ENCODE measurements around the gene GANAB. TPM values are rescaled to one million over a fixed set of nuclear protein-coding genes. Genes with fewer than 3 reads are reported as not detected.

Gene GANAB
- total RNA-seq, 1 experiment from 2014 or later = 475 TPM

- H3K4me1 ChIP-seq (ENCODE audit: insufficient read depth, low read length, poor library complexity, severe bottlenecking) = peaks cover 15% of the 10 kb centered on the region
- BruUV-seq (replicated peaks) = no TSS peak
- H3K27ac ChIP-seq (ENCODE audit: low read depth, low read length, poor library complexity, severe bottlenecking) = no peak overlapping the region
- intact Hi-C loops (cut with micrococcal nuclease; ENCODE audit: unreplicated experiment) = no loop called here
- POLR2A ChIA-PET (ENCODE audit: low non-redundant PET) = no interaction called here
- H3K27me3 ChIP-seq (replicated peaks; ENCODE audit: insufficient read depth, low read depth, low read length, poor library complexity) = no peaks in the 10 kb centered on the region
- no peaks in the 10 kb centered on the region for H3K9me3 ChIP-seq (ENCODE audit: low read depth, low read length, poor library complexity, severe bottlenecking)
- no peak for DNase-seq (ENCODE audit: low spot score)
- no peak overlapping the region for H3K4me3 ChIP-seq (ENCODE audit: low read depth, low read length, poor library complexity, severe bottlenecking)
- CTCF ChIA-PET = interaction anchor here (0.6 kb wide), 1 partner anchor 258 kb away, joined by 6 read pairs; no protein-coding TSS in a partner anchor
- no peak for TF ChIP-seq CTCF (conservative IDR thresholded peaks at IDR 0.05; ENCODE audit: low read depth, low read length)
- TF ChIP-seq EZH2 (IDR thresholded peaks at IDR 0.05; ENCODE audit: borderline replicate concordance, low read depth, low read length, poor library complexity, severe bottlenecking) = no peak
- H3K36me3 ChIP-seq (ENCODE audit: insufficient read depth, low read length, poor library complexity, severe bottlenecking) = peaks cover 2% of the 10 kb centered on the region
Observed at GRCh38 chr11:62682518-62682917, 36.1 kb upstream of the GANAB start.

GRCh38 chr11:62680825-62681240 lies 34.4 kb upstream of the GANAB start:
- POLR2A ChIA-PET (ENCODE audit: low non-redundant PET) = interaction anchor here (0.6 to 1.2 kb wide), 4 partner anchors 9 to 138 kb away, joined by 3 to 8 read pairs (median 4); partner anchors contain the start of genes C11orf98, CSKMT and UQCC3

GRCh38 chr11:62678770-62679696 lies 32.6 kb upstream of the GANAB start, which contains the start of gene UBXN1:
Gene UBXN1, minus strand, starts transcription at chr11:62679073. Its CDS starts 150 bp downstream, at chr11:62678923.
- peak within 1 kb of the TSS; percentile 84 for H3K27ac ChIP-seq (ENCODE audit: low read depth, low read length, poor library complexity, severe bottlenecking)
- intact Hi-C loops (cut with micrococcal nuclease; ENCODE audit: unreplicated experiment) = loop anchor here (1.0 kb wide), 1 partner anchor 14 kb away; the partner anchor contains the start of genes C11orf98 and CSKMT
- H3K4me3 ChIP-seq (ENCODE audit: low read depth, low read length, poor library complexity, severe bottlenecking) = peak within 1 kb of the TSS; percentile 85
- H3K36me3 ChIP-seq (ENCODE audit: insufficient read depth, low read length, poor library complexity, severe bottlenecking) = peaks cover 26% of the 10 kb centered on the region
- BruUV-seq (replicated peaks) = TSS peak; percentile 84
- ChIA-PET POLR2A (ENCODE audit: low non-redundant PET) (no interaction called here), CTCF (no interaction called here)
- peak; percentile 98 for DNase-seq (ENCODE audit: low spot score)
- TF ChIP-seq EZH2 (IDR thresholded peaks at IDR 0.05; ENCODE audit: borderline replicate concordance, low read depth, low read length, poor library complexity, severe bottlenecking) = no peak
- no peak for TF ChIP-seq CTCF (conservative IDR thresholded peaks at IDR 0.05; ENCODE audit: low read depth, low read length)
- H3K4me1 ChIP-seq (ENCODE audit: insufficient read depth, low read length, poor library complexity, severe bottlenecking) = peaks cover 23% of the 10 kb centered on the region
- no peaks in the 10 kb centered on the region for H3K27me3 ChIP-seq (replicated peaks; ENCODE audit: insufficient read depth, low read depth, low read length, poor library complexity)
- H3K9me3 ChIP-seq (ENCODE audit: low read depth, low read length, poor library complexity, severe bottlenecking) = no peaks in the 10 kb centered on the region

More at GRCh38 chr11:62680825-62681240, 34.4 kb upstream of the GANAB start:
- peak; percentile 89 for DNase-seq (ENCODE audit: low spot score)
- no peaks in the 10 kb centered on the region for H3K27me3 ChIP-seq (replicated peaks; ENCODE audit: insufficient read depth, low read depth, low read length, poor library complexity)
- H3K4me3 ChIP-seq (ENCODE audit: low read depth, low read length, poor library complexity, severe bottlenecking) = no peak overlapping the region
- intact Hi-C loops (cut with micrococcal nuclease; ENCODE audit: unreplicated experiment) = no loop called here
- BruUV-seq (replicated peaks) = no TSS peak
- peaks cover 16% of the 10 kb centered on the region for H3K36me3 ChIP-seq (ENCODE audit: insufficient read depth, low read length, poor library complexity, severe bottlenecking)
- H3K9me3 ChIP-seq (ENCODE audit: low read depth, low read length, poor library complexity, severe bottlenecking) = no peaks in the 10 kb centered on the region
- CTCF ChIA-PET = interaction anchor here (0.6 to 1.5 kb wide), 3 partner anchors 14 to 888 kb away, joined by 3 to 14 read pairs (median 11); partner anchors contain the start of gene FEN1
- peak overlapping the region; percentile 48 for H3K27ac ChIP-seq (ENCODE audit: low read depth, low read length, poor library complexity, severe bottlenecking)
- TF ChIP-seq CTCF (conservative IDR thresholded peaks at IDR 0.05; ENCODE audit: low read depth, low read length) = peak; percentile 66
- no peak for TF ChIP-seq EZH2 (IDR thresholded peaks at IDR 0.05; ENCODE audit: borderline replicate concordance, low read depth, low read length, poor library complexity, severe bottlenecking)
- H3K4me1 ChIP-seq (ENCODE audit: insufficient read depth, low read length, poor library complexity, severe bottlenecking) = peaks cover 23% of the 10 kb centered on the region

All from A673 (cell line).